Measurements from ENCODE around the gene NECTIN3. TPM values are rescaled to one million over a fixed set of nuclear protein-coding genes. Genes with fewer than 3 reads are reported as not detected.

The NECTIN3 gene
- total RNA-seq, 1 experiment from 2014 or later: 75.8 TPM

- Histone ChIP-seq H3K27me3 (replicated peaks; ENCODE audit: control insufficient read depth, insufficient read depth, low read length) (no peaks in the 10 kb centered on the region), H3K36me3 (ENCODE audit: control insufficient read depth, insufficient read depth, low read length) (no peaks in the 10 kb centered on the region), H3K4me3 (ENCODE audit: low read depth, low read length) (no peak overlapping the region), H3K4me1 (peaks cover 5% of the 10 kb centered on the region; the same call in 1 of the 2 replicates), H3K9me3 (no peaks in the 10 kb centered on the region)
- BruUV-seq (replicated peaks): no TSS peak
- Mint-ChIP-seq H3K36me3 (ENCODE audit: insufficient read depth, unreplicated experiment) (peaks cover 6% of the 10 kb centered on the region), H3K4me3 (ENCODE audit: unreplicated experiment) (no peak overlapping the region), H3K9me3 (ENCODE audit: unreplicated experiment) (no peaks in the 10 kb centered on the region), H3K4me1 (ENCODE audit: low read depth, unreplicated experiment) (no peaks in the 10 kb centered on the region), H3K27ac (ENCODE audit: unreplicated experiment) (no peak overlapping the region), H3K27me3 (ENCODE audit: insufficient read depth, unreplicated experiment) (no peaks in the 10 kb centered on the region)
- POLR2A ChIA-PET: no interaction called here
- intact Hi-C loops (cut with micrococcal nuclease; ENCODE audit: unreplicated experiment): loop anchor here (5.0 kb wide), 1 partner anchor 126 kb away; no protein-coding TSS in a partner anchor
- CTCF ChIA-PET: no interaction called here
- DNase-seq: no peak
- no peak for TF ChIP-seq CTCF (IDR thresholded peaks at IDR 0.05; ENCODE audit: insufficient read depth in 1 of 2, low read depth in 1 of 2, low read length in 1 of 2, severe bottlenecking in 1 of 2, unreplicated experiment in 1 of 2)
Observed at GRCh38 chr3:111210866-111211564, 139.4 kb downstream of the NECTIN3 start.

- Mint-ChIP-seq H3K27me3 (ENCODE audit: insufficient read depth, unreplicated experiment) (no peaks in the 10 kb centered on the region), H3K36me3 (ENCODE audit: insufficient read depth, unreplicated experiment) (peaks cover 6% of the 10 kb centered on the region), H3K4me3 (ENCODE audit: unreplicated experiment) (no peak overlapping the region), H3K4me1 (ENCODE audit: low read depth, unreplicated experiment) (no peaks in the 10 kb centered on the region), H3K9me3 (ENCODE audit: unreplicated experiment) (no peaks in the 10 kb centered on the region), H3K27ac (ENCODE audit: unreplicated experiment) (no peak overlapping the region)
- no peak for DNase-seq
- Histone ChIP-seq H3K4me1 (peaks cover 5% of the 10 kb centered on the region; the same call in 1 of the 2 replicates), H3K4me3 (ENCODE audit: low read depth, low read length) (no peak overlapping the region), H3K9me3 (no peaks in the 10 kb centered on the region), H3K36me3 (ENCODE audit: control insufficient read depth, insufficient read depth, low read length) (no peaks in the 10 kb centered on the region), H3K27me3 (replicated peaks; ENCODE audit: control insufficient read depth, insufficient read depth, low read length) (no peaks in the 10 kb centered on the region)
- intact Hi-C loops (cut with micrococcal nuclease; ENCODE audit: unreplicated experiment): loop anchor here (5.0 kb wide), 1 partner anchor 125 kb away; no protein-coding TSS in a partner anchor
- BruUV-seq (replicated peaks): no TSS peak
- ChIA-PET CTCF (no interaction called here), POLR2A (no interaction called here)
- no peak for TF ChIP-seq CTCF (IDR thresholded peaks at IDR 0.05; ENCODE audit: insufficient read depth in 1 of 2, low read depth in 1 of 2, low read length in 1 of 2, severe bottlenecking in 1 of 2, unreplicated experiment in 1 of 2)
Observed at GRCh38 chr3:111212511-111212910, 140.9 kb downstream of the NECTIN3 start.

- Histone ChIP-seq H3K4me3 (ENCODE audit: low read depth, low read length) (no peak overlapping the region), H3K9me3 (no peaks in the 10 kb centered on the region), H3K27me3 (replicated peaks; ENCODE audit: control insufficient read depth, insufficient read depth, low read length) (no peaks in the 10 kb centered on the region), H3K36me3 (ENCODE audit: control insufficient read depth, insufficient read depth, low read length) (no peaks in the 10 kb centered on the region), H3K4me1 (no peaks in the 10 kb centered on the region)
- no peak for TF ChIP-seq CTCF (IDR thresholded peaks at IDR 0.05; ENCODE audit: insufficient read depth in 1 of 2, low read depth in 1 of 2, low read length in 1 of 2, severe bottlenecking in 1 of 2, unreplicated experiment in 1 of 2)
- no peaks in the 10 kb centered on the region for H3K9me3 Mint-ChIP-seq (ENCODE audit: unreplicated experiment)
- H3K27me3 Mint-ChIP-seq (ENCODE audit: insufficient read depth, unreplicated experiment): no peaks in the 10 kb centered on the region
- intact Hi-C loops (cut with micrococcal nuclease; ENCODE audit: unreplicated experiment): no loop called here
- no TSS peak for BruUV-seq (replicated peaks)
- H3K36me3 Mint-ChIP-seq (ENCODE audit: insufficient read depth, unreplicated experiment): peaks cover 6% of the 10 kb centered on the region
- DNase-seq: no peak
- no peak overlapping the region for H3K27ac Mint-ChIP-seq (ENCODE audit: unreplicated experiment)
- ChIA-PET POLR2A (no interaction called here), CTCF (no interaction called here)
- H3K4me3 Mint-ChIP-seq (ENCODE audit: unreplicated experiment): no peak overlapping the region
- H3K4me1 Mint-ChIP-seq (ENCODE audit: low read depth, unreplicated experiment): no peaks in the 10 kb centered on the region
Observed at GRCh38 chr3:111215481-111215880, 143.9 kb downstream of the NECTIN3 start.

All from Caco-2 (cell line).